WTC11 (cell line): ENCODE measurements around the gene EIF3B.

Experiments used
- USF2 ChIP-seq: sonication (generic); formaldehyde crosslinking; IDR thresholded peaks from 2 replicates; pipeline ENCODE4 v1.8.1; 2023; ENCODE audit warnings: mild to moderate bottlenecking, missing genetic modification reagents, moderate library complexity
- TF ChIP-seq, protein P1 (sequence below): fragments of 200-600 bp; IDR thresholded peaks from 2 replicates; pipeline ENCODE4 v1.8.0; 2022; ENCODE audit warnings: antibody characterized with exemption

DNA sequence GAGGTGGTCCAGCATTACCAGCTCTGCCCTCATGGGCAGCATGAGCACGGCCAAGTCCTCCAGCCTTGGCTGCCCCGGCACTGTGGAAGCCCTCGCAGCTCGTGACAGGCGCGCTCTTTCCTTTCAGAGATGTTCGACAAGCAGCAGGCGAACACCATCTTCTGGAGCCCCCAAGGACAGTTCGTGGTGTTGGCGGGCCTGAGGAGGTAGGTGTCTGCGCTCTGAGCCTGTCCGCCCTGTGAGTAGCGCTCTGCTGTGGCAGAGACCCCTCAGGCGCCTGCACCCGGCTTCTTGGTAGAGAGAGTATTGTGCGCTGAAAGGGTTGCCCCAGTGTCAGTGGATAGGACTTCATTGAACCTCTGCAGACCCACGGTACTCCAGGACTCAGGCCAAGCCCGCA is 19.8 kb downstream of the EIF3B start:
- TF ChIP-seq, protein P1, sequence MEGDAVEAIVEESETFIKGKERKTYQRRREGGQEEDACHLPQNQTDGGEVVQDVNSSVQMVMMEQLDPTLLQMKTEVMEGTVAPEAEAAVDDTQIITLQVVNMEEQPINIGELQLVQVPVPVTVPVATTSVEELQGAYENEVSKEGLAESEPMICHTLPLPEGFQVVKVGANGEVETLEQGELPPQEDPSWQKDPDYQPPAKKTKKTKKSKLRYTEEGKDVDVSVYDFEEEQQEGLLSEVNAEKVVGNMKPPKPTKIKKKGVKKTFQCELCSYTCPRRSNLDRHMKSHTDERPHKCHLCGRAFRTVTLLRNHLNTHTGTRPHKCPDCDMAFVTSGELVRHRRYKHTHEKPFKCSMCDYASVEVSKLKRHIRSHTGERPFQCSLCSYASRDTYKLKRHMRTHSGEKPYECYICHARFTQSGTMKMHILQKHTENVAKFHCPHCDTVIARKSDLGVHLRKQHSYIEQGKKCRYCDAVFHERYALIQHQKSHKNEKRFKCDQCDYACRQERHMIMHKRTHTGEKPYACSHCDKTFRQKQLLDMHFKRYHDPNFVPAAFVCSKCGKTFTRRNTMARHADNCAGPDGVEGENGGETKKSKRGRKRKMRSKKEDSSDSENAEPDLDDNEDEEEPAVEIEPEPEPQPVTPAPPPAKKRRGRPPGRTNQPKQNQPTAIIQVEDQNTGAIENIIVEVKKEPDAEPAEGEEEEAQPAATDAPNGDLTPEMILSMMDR = no peak
- no peak for TF ChIP-seq USF2 (CRISPR knock-in tag)
